HG03575 (cell line): ENCODE measurements around the gene CD74.
"Not testable (repeated sequence)": the region's sequence is repeated elsewhere in the genome, so short reads cannot be mapped to it uniquely, and the experiment has no call there.

Source experiments
- ATAC-seq: cut with Tn5 transposase; IDR thresholded peaks from one replicate; pipeline ENCODE4 v1.9.1; 2021; ENCODE audit not compliant: unreplicated experiment, insufficient number of reproducible peaks, low FRiP score; ENCODE audit errors: extremely low read depth

Gene CD74

DNA sequence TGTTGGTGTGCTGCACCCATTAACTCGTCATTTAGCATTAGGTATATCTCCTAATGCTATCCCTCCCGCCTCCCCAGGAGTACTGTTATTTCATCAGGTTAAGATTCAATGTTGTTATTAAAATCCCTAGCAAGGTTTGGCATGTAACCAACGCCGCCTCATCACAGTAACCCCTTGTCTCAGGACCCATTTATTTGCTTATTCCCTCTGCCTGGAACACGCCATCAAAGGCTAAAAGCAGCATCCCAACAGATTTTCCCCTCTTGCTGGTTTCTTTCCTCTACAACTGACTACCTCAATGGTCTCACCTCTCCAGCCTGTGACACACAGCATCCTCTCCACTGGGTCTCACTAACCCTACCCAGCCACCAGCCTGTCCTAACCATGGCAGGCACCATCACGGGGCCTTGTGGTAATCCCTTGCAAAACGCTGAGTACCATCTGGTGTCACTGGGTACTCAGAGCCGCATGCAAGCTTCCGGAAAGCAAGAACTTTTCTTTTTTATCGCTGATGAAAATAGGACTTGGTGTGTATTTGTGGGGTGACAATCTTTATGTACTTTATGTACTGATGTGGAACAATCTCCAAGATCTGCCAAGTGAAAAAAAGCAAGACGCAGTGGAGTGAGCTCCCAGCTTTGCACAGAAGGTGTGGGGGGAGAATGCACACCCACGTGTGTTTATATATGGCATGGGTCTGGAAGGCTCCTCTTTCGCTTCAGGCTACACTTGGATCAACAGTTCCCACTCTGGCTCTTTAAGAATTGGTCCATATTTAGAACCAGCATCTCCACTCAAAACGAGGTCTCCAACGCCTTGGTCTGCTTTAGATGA lies 30.7 kb upstream of the CD74 start:
- ATAC-seq, result no peak

GRCh38 chr5:150442699-150443080 lies 30.0 kb upstream of the CD74 start:
- ATAC-seq, result no peak

GRCh38 chr5:150441813-150442698 lies 29.3 kb upstream of the CD74 start:
- ATAC-seq, result no peak

- ATAC-seq, result no peak
Observed at GRCh38 chr5:150440948-150441812, 28.5 kb upstream of the CD74 start.

- no peak for ATAC-seq
Observed at GRCh38 chr5:150438873-150439546, 26.3 kb upstream of the CD74 start.

- peak; percentile 67 for ATAC-seq
Observed at GRCh38 chr5:150436141-150436680, 23.5 kb upstream of the CD74 start.

- ATAC-seq, result no peak
Observed at GRCh38 chr5:150434464-150434863, 21.8 kb upstream of the CD74 start.

DNA sequence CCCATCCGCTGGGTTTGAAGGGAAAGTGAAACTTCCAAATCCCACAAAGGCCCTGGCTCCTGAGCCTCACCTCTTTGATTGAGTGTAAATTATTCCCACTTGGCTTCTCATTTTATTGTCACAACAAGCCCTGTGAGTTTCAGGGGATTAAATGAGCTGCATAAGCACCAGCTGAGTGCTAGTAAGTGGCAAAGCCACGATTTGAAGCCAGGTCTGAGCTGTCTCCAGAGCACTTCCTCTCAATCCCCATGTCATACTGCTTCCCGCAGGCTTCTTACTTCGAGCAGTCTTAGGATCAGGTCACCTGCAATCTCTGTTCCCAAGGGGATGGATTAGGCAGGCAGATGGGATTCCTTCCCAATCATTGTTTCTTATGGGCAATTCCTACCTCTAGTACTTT lies 18.9 kb upstream of the CD74 start:
- no peak for ATAC-seq

GRCh38 chr5:150431048-150431447 lies 18.3 kb upstream of the CD74 start:
- no peak for ATAC-seq

GRCh38 chr5:150429410-150429873 lies 16.7 kb upstream of the CD74 start:
- ATAC-seq, result peak; percentile 72

- ATAC-seq, result no peak
Observed at GRCh38 chr5:150428978-150429377, 16.3 kb upstream of the CD74 start.

- ATAC-seq, result no peak
Observed at GRCh38 chr5:150428106-150428876, 15.6 kb upstream of the CD74 start.

- not testable (repeated sequence) for ATAC-seq
Observed at GRCh38 chr5:150426165-150426564, 13.5 kb upstream of the CD74 start.

DNA sequence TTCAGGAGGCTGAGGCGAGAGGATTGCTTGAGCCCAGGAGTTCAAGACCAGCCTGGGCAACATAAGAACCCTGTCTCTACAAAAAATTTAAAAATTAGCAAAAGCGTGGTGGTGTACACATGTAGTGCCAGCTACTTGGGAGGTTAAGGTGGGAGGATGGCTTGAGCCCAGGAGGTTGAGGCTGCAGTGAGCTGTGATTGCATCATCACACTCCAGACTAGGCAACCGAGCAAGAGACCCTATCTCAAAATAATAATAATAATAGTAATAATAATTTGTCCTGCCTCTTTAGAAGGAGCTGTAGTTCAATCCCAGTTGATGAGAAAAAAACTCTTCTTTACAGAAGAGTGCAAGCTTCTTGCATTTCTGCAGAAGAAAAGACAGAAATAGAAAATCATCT lies 10.0 kb upstream of the CD74 start:
- no peak for ATAC-seq

DNA sequence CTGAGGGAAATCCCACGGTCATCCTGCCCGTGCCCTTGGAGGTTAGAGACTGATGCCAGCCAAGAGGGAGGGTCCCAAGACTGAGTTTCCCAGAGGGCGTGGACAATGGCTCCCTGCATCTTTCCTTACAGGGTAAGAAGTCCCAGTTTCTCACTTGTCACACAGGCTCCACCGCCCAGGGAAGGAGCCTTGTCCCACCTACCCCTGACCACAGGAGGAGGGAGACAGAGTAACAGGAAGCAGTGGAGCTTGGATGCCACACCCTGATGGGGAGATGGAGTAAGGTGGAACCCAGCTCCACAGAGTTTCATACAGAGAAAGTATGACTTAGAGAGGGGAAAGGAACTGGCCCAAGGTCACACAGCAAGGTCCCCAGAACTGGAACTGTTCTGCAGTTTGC lies 9.4 kb upstream of the CD74 start:
- ATAC-seq, result no peak

DNA sequence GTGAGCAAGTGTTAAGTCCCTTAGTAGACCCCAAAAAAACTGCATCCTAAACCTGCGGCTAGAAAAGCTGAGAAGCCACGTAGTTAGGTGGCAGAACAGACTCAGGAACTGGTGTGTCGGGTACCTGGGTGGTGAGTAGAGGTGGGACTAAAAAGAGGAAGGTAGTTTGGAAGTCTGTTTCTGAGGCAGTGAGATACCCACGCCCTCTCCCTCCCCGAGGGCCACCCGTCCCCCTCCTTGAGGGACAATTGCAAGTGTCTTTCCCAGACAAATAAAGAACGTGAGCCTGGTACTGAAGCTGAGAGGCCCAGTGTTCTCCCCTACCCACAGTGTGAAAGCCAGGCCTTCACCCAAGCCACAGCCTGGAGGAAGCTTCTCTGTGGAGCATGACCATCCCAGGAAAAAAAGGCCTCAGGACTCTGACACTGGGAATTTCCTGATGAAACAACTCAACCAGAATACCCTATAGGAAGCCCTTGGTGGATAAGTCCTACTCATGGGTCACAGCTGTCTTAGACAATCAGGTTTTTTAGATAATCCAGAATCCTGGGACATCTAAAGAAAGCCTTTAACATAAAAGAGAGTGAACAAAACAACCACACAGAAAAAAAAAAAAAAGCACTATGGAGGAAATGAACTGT lies 7.0 kb upstream of the CD74 start:
- no peak for ATAC-seq
